ENCODE results near the gene THSD4. TPM values are rescaled to one million over a fixed set of nuclear protein-coding genes. Genes with fewer than 3 reads are reported as not detected.
A peak's percentile ranks its signal among the peaks of the same experiment; 100 is the strongest.

The THSD4 gene
- total RNA-seq, 1 donor from 2014 or later = 2.5 TPM

DNA sequence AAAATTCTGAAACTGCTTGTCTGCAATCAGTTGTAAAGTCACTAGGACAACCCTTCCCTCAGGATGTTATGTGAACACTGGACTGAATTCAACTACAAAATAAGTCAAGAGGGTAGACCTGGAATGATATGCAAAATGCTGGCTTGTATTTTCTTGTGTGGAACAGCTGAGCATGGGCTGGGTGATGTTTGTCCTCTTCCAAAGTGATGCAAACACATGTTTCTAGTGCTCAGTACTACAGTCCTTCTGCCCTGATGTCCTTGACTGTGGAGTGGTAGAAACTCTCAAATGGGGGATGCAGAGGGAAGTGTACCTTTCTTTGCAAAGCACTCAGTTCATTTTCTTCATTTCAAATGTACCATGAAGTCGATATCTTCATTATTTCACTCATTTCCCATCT lies 258.6 kb downstream of the THSD4 start:
- H3K27ac ChIP-seq (ENCODE audit: low read depth, low read length) = no peak overlapping the region
- no peak overlapping the region for H3K4me2 ChIP-seq (ENCODE audit: low read length)
- H3K27me3 Mint-ChIP-seq (ENCODE audit: low read depth, unreplicated experiment) = peaks cover 18% of the 10 kb centered on the region
- H4K20me1 ChIP-seq (ENCODE audit: insufficient read depth, low read length) = no peaks in the 10 kb centered on the region
- no peaks in the 10 kb centered on the region for H3K4me1 ChIP-seq (ENCODE audit: insufficient read depth, low read length)
- no peaks in the 10 kb centered on the region for H3K79me2 ChIP-seq (ENCODE audit: insufficient read depth, low read length)
- H3K36me3 Mint-ChIP-seq (ENCODE audit: low read depth, unreplicated experiment) = peaks cover 1% of the 10 kb centered on the region
- H3K9me3 ChIP-seq (ENCODE audit: insufficient read depth, low read depth, low read length) = no peaks in the 10 kb centered on the region
- TF ChIP-seq CTCF (IDR thresholded peaks at IDR 0.05; ENCODE audit: insufficient read depth, low read depth, low read length) = no peak
- no peak for TF ChIP-seq EZH2 (IDR thresholded peaks at IDR 0.05; ENCODE audit: insufficient read depth, low read length)
- H3K9me3 Mint-ChIP-seq (ENCODE audit: unreplicated experiment) = peaks cover 22% of the 10 kb centered on the region
- H2AFZ ChIP-seq (ENCODE audit: low read depth, low read length) = no peak overlapping the region
- no peaks in the 10 kb centered on the region for H3K36me3 ChIP-seq (ENCODE audit: insufficient read depth, low read length)
- H3K27ac Mint-ChIP-seq (ENCODE audit: unreplicated experiment) = no peak overlapping the region
- no peak overlapping the region for H3K9ac ChIP-seq (ENCODE audit: low read length)
- no peaks in the 10 kb centered on the region for H3K4me1 Mint-ChIP-seq (ENCODE audit: low read depth, unreplicated experiment)
- no peak overlapping the region for H3K4me3 ChIP-seq (ENCODE audit: insufficient read depth, low read depth, low read length)
- FAIRE-seq (no peak), DNase-seq (ENCODE audit: low read depth) (no peak)
- H3K27me3 ChIP-seq (ENCODE audit: insufficient read depth, low read length) = no peaks in the 10 kb centered on the region
- H3K4me3 Mint-ChIP-seq (ENCODE audit: unreplicated experiment) = no peak overlapping the region

- peak; percentile 85 for DNase-seq (ENCODE audit: low read depth)
- Mint-ChIP-seq H3K36me3 (ENCODE audit: low read depth, unreplicated experiment) (peaks cover 1% of the 10 kb centered on the region), H3K4me3 (ENCODE audit: unreplicated experiment) (no peak overlapping the region), H3K4me1 (ENCODE audit: low read depth, unreplicated experiment) (no peaks in the 10 kb centered on the region), H3K9me3 (ENCODE audit: unreplicated experiment) (peaks cover 22% of the 10 kb centered on the region), H3K27ac (ENCODE audit: unreplicated experiment) (no peak overlapping the region), H3K27me3 (ENCODE audit: low read depth, unreplicated experiment) (peaks cover 18% of the 10 kb centered on the region)
- no peak overlapping the region for H3K9ac ChIP-seq (ENCODE audit: low read length)
- H4K20me1 ChIP-seq (ENCODE audit: insufficient read depth, low read length) = no peaks in the 10 kb centered on the region
- no peaks in the 10 kb centered on the region for H3K79me2 ChIP-seq (ENCODE audit: insufficient read depth, low read length)
- H3K9me3 ChIP-seq (ENCODE audit: insufficient read depth, low read depth, low read length) = no peaks in the 10 kb centered on the region
- no peak overlapping the region for H3K27ac ChIP-seq (ENCODE audit: low read depth, low read length)
- H3K4me3 ChIP-seq (ENCODE audit: insufficient read depth, low read depth, low read length) = no peak overlapping the region
- H3K4me2 ChIP-seq (ENCODE audit: low read length) = no peak overlapping the region
- no peaks in the 10 kb centered on the region for H3K27me3 ChIP-seq (ENCODE audit: insufficient read depth, low read length)
- H2AFZ ChIP-seq (ENCODE audit: low read depth, low read length) = no peak overlapping the region
- H3K36me3 ChIP-seq (ENCODE audit: insufficient read depth, low read length) = no peaks in the 10 kb centered on the region
- TF ChIP-seq EZH2 (IDR thresholded peaks at IDR 0.05; ENCODE audit: insufficient read depth, low read length) = no peak
- TF ChIP-seq CTCF (IDR thresholded peaks at IDR 0.05; ENCODE audit: insufficient read depth, low read depth, low read length) = no peak
- FAIRE-seq = no peak
- H3K4me1 ChIP-seq (ENCODE audit: insufficient read depth, low read length) = no peaks in the 10 kb centered on the region
These were observed 259.5 kb downstream of the THSD4 start for GRCh38 chr15:71374607-71375352.

- Histone ChIP-seq H3K4me3 (ENCODE audit: insufficient read depth, low read depth, low read length) (no peak overlapping the region), H3K9me3 (ENCODE audit: insufficient read depth, low read depth, low read length) (no peaks in the 10 kb centered on the region), H4K20me1 (ENCODE audit: insufficient read depth, low read length) (no peaks in the 10 kb centered on the region), H3K4me2 (ENCODE audit: low read length) (no peak overlapping the region), H2AFZ (ENCODE audit: low read depth, low read length) (no peak overlapping the region), H3K79me2 (ENCODE audit: insufficient read depth, low read length) (no peaks in the 10 kb centered on the region), H3K9ac (ENCODE audit: low read length) (no peak overlapping the region), H3K4me1 (ENCODE audit: insufficient read depth, low read length) (no peaks in the 10 kb centered on the region), H3K36me3 (ENCODE audit: insufficient read depth, low read length) (no peaks in the 10 kb centered on the region), H3K27ac (ENCODE audit: low read depth, low read length) (no peak overlapping the region), H3K27me3 (ENCODE audit: insufficient read depth, low read length) (no peaks in the 10 kb centered on the region)
- Mint-ChIP-seq H3K4me3 (ENCODE audit: unreplicated experiment) (no peak overlapping the region), H3K27ac (ENCODE audit: unreplicated experiment) (no peak overlapping the region), H3K9me3 (ENCODE audit: unreplicated experiment) (peaks cover 18% of the 10 kb centered on the region), H3K36me3 (ENCODE audit: low read depth, unreplicated experiment) (peaks cover 1% of the 10 kb centered on the region), H3K27me3 (ENCODE audit: low read depth, unreplicated experiment) (peaks cover 16% of the 10 kb centered on the region), H3K4me1 (ENCODE audit: low read depth, unreplicated experiment) (no peaks in the 10 kb centered on the region)
- FAIRE-seq (no peak), DNase-seq (ENCODE audit: low read depth) (peak; percentile 58)
- TF ChIP-seq CTCF (IDR thresholded peaks at IDR 0.05; ENCODE audit: insufficient read depth, low read depth, low read length) (no peak), EZH2 (IDR thresholded peaks at IDR 0.05; ENCODE audit: insufficient read depth, low read length) (no peak)
These were observed 260.7 kb downstream of the THSD4 start for GRCh38 chr15:71375934-71376333.
